22Rv1 (cell line): Measurements from ENCODE around the gene FHIT.

Source experiments
- H3K27ac ChIP-seq: fragments of 450-650 bp; 2 replicates; pipeline ENCODE4 v1.5.1; 2017
- ZFX ChIP-seq: fragments of 450-650 bp; IDR thresholded peaks from 2 replicates; pipeline ENCODE4 v1.6.1; 2017; ENCODE audit warnings: antibody characterized with exemption, borderline replicate concordance
- TF ChIP-seq, protein P1 (sequence below): fragments of 450-650 bp; IDR thresholded peaks from 2 replicates; pipeline ENCODE4 v1.5.1; 2017; ENCODE audit warnings: mild to moderate bottlenecking

The FHIT gene

DNA sequence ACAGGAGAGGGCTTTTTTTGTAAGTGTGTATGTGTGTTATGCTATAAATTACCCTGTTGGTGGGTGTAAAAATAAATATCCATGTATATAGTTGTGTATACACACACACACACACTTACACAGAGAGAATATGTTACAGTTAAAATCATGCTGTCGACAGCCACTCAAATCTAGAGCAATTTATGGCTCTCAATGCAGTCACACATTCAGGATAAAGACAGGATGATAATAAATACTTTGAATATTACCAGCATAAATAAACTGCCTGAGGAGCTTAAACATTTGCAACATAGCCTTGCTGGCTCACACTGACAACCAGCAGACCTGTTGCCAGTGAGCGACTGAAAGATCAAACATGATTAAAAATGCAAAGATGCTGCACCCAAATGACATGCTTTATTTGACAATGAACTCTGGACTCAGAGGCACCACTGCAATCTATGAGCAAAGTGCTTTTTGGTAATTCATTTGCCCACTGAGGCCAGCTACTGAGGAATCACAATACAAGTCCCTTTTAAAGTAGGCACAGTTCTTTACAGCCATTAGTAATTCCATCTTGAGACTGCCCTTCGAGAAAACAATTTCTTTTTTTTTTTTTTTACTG is 458.9 kb downstream of the FHIT start:
- H3K27ac ChIP-seq: no peak overlapping the region
- TF ChIP-seq, protein P1, sequence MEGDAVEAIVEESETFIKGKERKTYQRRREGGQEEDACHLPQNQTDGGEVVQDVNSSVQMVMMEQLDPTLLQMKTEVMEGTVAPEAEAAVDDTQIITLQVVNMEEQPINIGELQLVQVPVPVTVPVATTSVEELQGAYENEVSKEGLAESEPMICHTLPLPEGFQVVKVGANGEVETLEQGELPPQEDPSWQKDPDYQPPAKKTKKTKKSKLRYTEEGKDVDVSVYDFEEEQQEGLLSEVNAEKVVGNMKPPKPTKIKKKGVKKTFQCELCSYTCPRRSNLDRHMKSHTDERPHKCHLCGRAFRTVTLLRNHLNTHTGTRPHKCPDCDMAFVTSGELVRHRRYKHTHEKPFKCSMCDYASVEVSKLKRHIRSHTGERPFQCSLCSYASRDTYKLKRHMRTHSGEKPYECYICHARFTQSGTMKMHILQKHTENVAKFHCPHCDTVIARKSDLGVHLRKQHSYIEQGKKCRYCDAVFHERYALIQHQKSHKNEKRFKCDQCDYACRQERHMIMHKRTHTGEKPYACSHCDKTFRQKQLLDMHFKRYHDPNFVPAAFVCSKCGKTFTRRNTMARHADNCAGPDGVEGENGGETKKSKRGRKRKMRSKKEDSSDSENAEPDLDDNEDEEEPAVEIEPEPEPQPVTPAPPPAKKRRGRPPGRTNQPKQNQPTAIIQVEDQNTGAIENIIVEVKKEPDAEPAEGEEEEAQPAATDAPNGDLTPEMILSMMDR: no peak
- TF ChIP-seq ZFX: no peak

GRCh38 chr3:60788185-60788584 is 463.1 kb downstream of the FHIT start:
- H3K27ac ChIP-seq: no peak overlapping the region

GRCh38 chr3:60781935-60782334 is 469.3 kb downstream of the FHIT start:
- no peak for TF ChIP-seq ZFX
- TF ChIP-seq, protein P1: no peak
- H3K27ac ChIP-seq: no peak overlapping the region

More at GRCh38 chr3:60788185-60788584, 463.1 kb downstream of the FHIT start:
- no peak for TF ChIP-seq ZFX
- TF ChIP-seq, protein P1: no peak

- TF ChIP-seq, protein P1: no peak
- no peak for TF ChIP-seq ZFX
- no peak overlapping the region for H3K27ac ChIP-seq
Observed at GRCh38 chr3:60779637-60780036, 471.6 kb downstream of the FHIT start.

- H3K27ac ChIP-seq: no peak overlapping the region
- no peak for TF ChIP-seq ZFX
- TF ChIP-seq, protein P1: no peak
Observed at GRCh38 chr3:60775985-60776384, 475.3 kb downstream of the FHIT start.

- H3K27ac ChIP-seq: no peak overlapping the region
- TF ChIP-seq, protein P1: no peak
- no peak for TF ChIP-seq ZFX
Observed at GRCh38 chr3:60774617-60775016, 476.6 kb downstream of the FHIT start.

- TF ChIP-seq, protein P1: no peak
- TF ChIP-seq ZFX: no peak
- no peak overlapping the region for H3K27ac ChIP-seq
Observed at GRCh38 chr3:60772584-60772983, 478.7 kb downstream of the FHIT start.
